Body of pancreas (tissue), 4 donors: Measurements from ENCODE around the gene HIVEP2. TPM values are rescaled to one million over a fixed set of nuclear protein-coding genes. Genes with fewer than 3 reads are reported as not detected.

ENCODE experiments used
- ATAC-seq: fragments of 150-250 bp; one replicate; pipeline ENCODE4 v1.9.1; 2016
- DNase-seq, 4 donors: peaks; one replicate each; pipeline ENCODE4 v3.0.0-alpha.2; 2019
- H3K27ac ChIP-seq, 4 donors: fragments of 200-600 bp; sonication (generic); 1 replicate in 3 of 4; 2 replicates in 1 of 4; pipeline versions ENCODE4 v1.5.1 to v1.6.1; 2016 to 2019; ENCODE audit warnings: mild to moderate bottlenecking in 1 of 4, mixed read lengths in 1 of 4, moderate library complexity in 1 of 4
- H3K27me3 ChIP-seq, 2 donors: fragments of 200-600 bp; sonication (generic); one replicate each; pipeline ENCODE4 v1.6.0; 2016; ENCODE audit warnings: mild to moderate bottlenecking in 1 of 2
- H3K36me3 ChIP-seq, 2 donors: fragments of 200-600 bp; sonication (generic); replicated peaks in 1 of 2; 2 replicates each; pipeline ENCODE4 v1.5.1; 2016; ENCODE audit warnings: low read depth in 2 of 2; ENCODE audit not compliant: insufficient read depth in 1 of 2
- H3K4me1 ChIP-seq: fragments of 200-600 bp; sonication (generic); one replicate; pipeline ENCODE4 v1.6.0; 2016
- H3K4me3 ChIP-seq, 2 donors: fragments of 200-600 bp; sonication (generic); 1 replicate in 1 of 2; 2 replicates in 1 of 2; pipeline ENCODE4 v1.5.1; 2016 to 2019
- H3K9me3 ChIP-seq, 3 donors: fragments of 200-600 bp; sonication (generic); 1 replicate in 2 of 3; 2 replicates in 1 of 3; pipeline ENCODE4 v1.5.1; 2016
- POLR2A ChIP-seq, 3 donors: fragments of 450-650 bp; IDR thresholded peaks; one replicate each; pipeline ENCODE4 v1.6.1; 2016; ENCODE audit warnings: antibody characterized with exemption in 3 of 3, mild to moderate bottlenecking in 2 of 3
- WGBS, 2 donors: methylation state at CpG; one replicate each; pipeline ENCODE4 v1.1.5; 2017; 5-methylcytosine and 5-hydroxymethylcytosine counted together
- intact Hi-C: fragments of 100-400 bp; cut with DNase I; formaldehyde crosslinking; loops from one replicate; pipeline ENCODE4 v1.15.1; 2023
- total RNA-seq, 2 donors: library from RNA; depleted of rRNA; stranded (reverse); fragments of >200 nt; gene quantifications; one replicate each; pipeline ENCODE4 v1.1.0, GENCODE V29; 2016
- TF ChIP-seq, protein P1 (sequence below), 7 experiments: fragments of 450-650 bp in 4 of 7; fragments of 200-600 bp in 3 of 7; sonication (generic) in 3 of 7; IDR thresholded peaks; one replicate each; pipeline ENCODE4 v1.5.1; 2016 to 2019; ENCODE audit warnings: antibody characterized with exemption in 7 of 7

HIVEP2 gene
- total RNA-seq, 2 donors from 2014 or later: 11.2 to 16.5 TPM

DNA sequence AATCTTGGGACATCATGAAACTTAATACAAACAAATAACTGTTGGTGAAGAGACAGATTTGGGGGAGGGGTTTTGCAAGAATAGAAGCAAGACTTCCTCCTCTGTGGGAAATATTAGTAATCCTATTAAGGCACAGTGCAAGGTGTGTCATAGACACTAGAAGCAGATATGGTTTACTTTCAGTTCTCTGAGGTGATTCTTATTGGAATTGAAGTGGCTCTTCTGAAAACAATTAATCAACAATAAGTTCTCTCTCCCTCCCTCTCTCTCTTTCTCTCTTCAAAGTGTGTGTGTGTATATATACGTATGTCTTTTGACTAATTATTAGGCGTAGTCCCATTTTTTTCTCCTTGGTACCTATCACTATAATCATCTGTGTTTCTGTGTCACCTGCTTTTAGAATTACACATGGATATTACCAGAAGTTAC lies 99.8 kb downstream of the HIVEP2 start:
- H3K27ac ChIP-seq: peak overlapping the region; percentile 28 to 79 (median 68)
- H3K4me1 ChIP-seq: peaks cover 24% of the 10 kb centered on the region
- ATAC-seq: no peak

DNA sequence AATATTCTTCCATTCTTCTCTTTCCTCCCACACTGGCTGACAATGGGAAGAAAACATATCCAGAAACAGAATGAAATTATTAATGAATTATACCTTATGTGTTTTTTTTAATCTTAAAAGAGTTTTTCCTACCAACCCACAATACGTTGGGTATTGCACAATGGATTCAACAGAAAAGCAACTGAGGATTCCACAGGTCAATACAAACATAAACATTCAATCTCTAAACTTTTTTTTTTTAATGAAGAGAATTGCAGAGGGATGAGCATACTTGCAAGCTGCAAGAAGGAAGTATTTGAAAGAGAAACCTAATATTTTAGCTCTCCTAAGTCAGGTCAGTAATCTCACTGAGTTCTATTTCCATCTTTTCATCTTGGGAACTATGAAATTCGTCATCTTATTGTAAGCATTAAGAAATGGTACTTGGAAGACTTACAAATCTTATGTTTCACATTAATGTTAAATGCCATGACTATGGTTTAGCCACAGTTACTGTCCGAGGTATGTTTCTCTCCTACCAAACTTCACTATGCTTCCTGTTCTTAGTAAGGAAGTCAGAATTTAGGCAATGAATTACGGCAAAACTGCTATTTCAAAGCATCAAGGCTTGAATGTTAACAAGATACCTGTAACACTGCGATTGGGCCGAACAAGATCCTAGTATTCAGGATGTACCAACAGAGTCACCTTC lies 100.8 kb downstream of the HIVEP2 start:
- no peak for ATAC-seq
- H3K9me3 ChIP-seq: no peaks in the 10 kb centered on the region
- H3K4me1 ChIP-seq: peaks cover 31% of the 10 kb centered on the region
- no peaks in the 10 kb centered on the region for H3K36me3 ChIP-seq
- H3K27ac ChIP-seq: peak overlapping the region in 2 of 4 donors; percentile 65 to 79
- no peak overlapping the region for H3K4me3 ChIP-seq
- WGBS, 2 donors: 74 to 86% methylated on average over 6 of the region's 6 CpGs
- no peak for DNase-seq
- TF ChIP-seq, protein P1, sequence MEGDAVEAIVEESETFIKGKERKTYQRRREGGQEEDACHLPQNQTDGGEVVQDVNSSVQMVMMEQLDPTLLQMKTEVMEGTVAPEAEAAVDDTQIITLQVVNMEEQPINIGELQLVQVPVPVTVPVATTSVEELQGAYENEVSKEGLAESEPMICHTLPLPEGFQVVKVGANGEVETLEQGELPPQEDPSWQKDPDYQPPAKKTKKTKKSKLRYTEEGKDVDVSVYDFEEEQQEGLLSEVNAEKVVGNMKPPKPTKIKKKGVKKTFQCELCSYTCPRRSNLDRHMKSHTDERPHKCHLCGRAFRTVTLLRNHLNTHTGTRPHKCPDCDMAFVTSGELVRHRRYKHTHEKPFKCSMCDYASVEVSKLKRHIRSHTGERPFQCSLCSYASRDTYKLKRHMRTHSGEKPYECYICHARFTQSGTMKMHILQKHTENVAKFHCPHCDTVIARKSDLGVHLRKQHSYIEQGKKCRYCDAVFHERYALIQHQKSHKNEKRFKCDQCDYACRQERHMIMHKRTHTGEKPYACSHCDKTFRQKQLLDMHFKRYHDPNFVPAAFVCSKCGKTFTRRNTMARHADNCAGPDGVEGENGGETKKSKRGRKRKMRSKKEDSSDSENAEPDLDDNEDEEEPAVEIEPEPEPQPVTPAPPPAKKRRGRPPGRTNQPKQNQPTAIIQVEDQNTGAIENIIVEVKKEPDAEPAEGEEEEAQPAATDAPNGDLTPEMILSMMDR (IDR thresholded peaks at IDR 0.05): no peak
- no peak for TF ChIP-seq POLR2A (IDR thresholded peaks at IDR 0.05)
- H3K27me3 ChIP-seq: no peaks in the 10 kb centered on the region
- intact Hi-C loops: no loop called here

More for the DNA sequence above, 99.8 kb downstream of the HIVEP2 start:
- Histone ChIP-seq H3K27me3 (no peaks in the 10 kb centered on the region), H3K4me3 (no peak overlapping the region), H3K36me3 (no peaks in the 10 kb centered on the region), H3K9me3 (no peaks in the 10 kb centered on the region)
- no peak for DNase-seq
- no peak for TF ChIP-seq POLR2A (IDR thresholded peaks at IDR 0.05)
- TF ChIP-seq, protein P1 (IDR thresholded peaks at IDR 0.05): no peak
- 60 to 65% methylated on average over 2 of the region's 2 CpGs for WGBS, 2 donors
- intact Hi-C loops: no loop called here

DNA sequence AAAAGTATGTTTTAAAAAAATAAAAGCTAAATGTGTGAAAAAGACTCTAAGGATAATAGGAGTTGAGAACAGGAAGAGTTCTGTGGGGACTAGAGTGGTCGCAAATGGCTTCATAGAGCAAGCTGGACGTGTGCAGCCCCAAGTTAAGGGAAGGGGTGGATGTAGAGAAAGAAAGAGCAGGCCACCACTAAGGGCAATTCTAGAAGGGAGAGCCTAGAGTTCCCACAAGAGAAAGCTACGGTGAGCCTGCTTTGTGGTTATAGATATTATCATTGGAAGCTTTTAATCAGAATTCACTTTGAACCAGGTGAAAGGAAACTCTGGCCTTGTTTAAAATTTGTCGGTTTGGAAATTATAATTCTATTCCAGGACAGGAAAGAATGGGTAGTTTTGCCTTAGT lies 101.6 kb downstream of the HIVEP2 start:
- no peak for DNase-seq
- peak overlapping the region in 1 of 4 donors; percentile 34 for H3K27ac ChIP-seq
- no peaks in the 10 kb centered on the region for H3K9me3 ChIP-seq
- TF ChIP-seq, protein P1 (IDR thresholded peaks at IDR 0.05): no peak
- TF ChIP-seq POLR2A (IDR thresholded peaks at IDR 0.05): no peak
- no peak for ATAC-seq
- H3K27me3 ChIP-seq: no peaks in the 10 kb centered on the region
- no peaks in the 10 kb centered on the region for H3K36me3 ChIP-seq
- no peak overlapping the region for H3K4me3 ChIP-seq
- 73 to 76% methylated on average over 4 of the region's 4 CpGs for WGBS, 2 donors
- intact Hi-C loops: no loop called here
- H3K4me1 ChIP-seq: peaks cover 40% of the 10 kb centered on the region

DNA sequence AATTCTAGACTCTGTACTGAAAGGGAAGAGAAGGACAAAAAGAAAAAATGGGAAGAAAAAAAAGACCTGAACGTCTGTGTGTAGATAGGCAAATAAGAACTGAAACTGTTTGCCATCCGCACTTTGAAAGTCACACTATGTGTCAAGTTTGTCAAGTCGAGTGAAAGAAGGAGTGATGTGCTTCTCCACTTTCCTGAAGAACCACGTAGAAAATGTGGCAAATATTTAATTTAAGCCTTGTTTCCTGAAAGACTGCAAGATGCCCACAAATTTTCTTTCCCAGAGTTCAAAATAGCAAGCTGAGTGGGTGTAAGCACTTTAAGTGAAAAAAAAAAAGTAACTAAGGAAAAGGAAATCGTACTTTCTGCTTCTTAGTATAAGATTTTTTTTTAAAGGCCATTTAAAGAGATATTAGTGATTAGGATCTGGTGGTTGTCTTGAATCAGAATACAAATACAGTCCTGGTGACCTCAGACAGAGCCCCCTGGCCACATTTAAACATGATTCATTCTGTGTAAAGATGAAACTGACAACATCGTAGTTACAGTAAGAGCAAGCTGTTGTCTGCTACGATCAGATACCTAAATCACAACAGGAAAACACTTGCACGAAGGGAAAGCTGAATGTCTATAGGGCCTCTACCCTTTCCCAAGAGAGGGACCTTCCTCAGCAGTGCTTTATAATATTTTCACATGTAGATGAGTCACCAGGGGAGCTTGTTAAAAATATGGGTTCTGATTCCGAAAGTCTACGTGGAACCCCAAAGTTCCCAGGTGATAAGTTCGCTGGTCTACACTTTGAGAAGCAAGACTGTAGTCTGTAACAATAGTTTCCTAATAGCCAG lies 102.3 kb downstream of the HIVEP2 start:
- TF ChIP-seq POLR2A (IDR thresholded peaks at IDR 0.05): no peak
- TF ChIP-seq, protein P1 (IDR thresholded peaks at IDR 0.05): no peak
- DNase-seq: no peak
- Histone ChIP-seq H3K27ac (peak overlapping the region in 1 of 4 donors; percentile 34), H3K36me3 (no peaks in the 10 kb centered on the region), H3K9me3 (no peaks in the 10 kb centered on the region), H3K4me3 (no peak overlapping the region), H3K27me3 (no peaks in the 10 kb centered on the region), H3K4me1 (peaks cover 40% of the 10 kb centered on the region)
- intact Hi-C loops: no loop called here
- WGBS, 2 donors: 64 to 73% methylated on average over 11 of the region's 11 CpGs
- no peak for ATAC-seq
